Prostate gland (tissue), 2 donors: ENCODE measurements around the gene SERINC3. TPM values are rescaled to one million over a fixed set of nuclear protein-coding genes. Genes with fewer than 3 reads are reported as not detected.

Source experiments
- DNase-seq: peaks from one replicate; pipeline ENCODE4 v3.0.0-alpha.2; 2019; ENCODE audit warnings: low spot score
- H3K27ac ChIP-seq, 2 donors: fragments of 200-600 bp; sonication (generic); 2 replicates each; pipeline ENCODE4 v1.5.1; 2017 to 2019
- H3K27me3 ChIP-seq: fragments of 200-600 bp; sonication (generic); replicated peaks from 2 replicates; pipeline ENCODE4 v1.5.1; 2019; ENCODE audit not compliant: insufficient read depth
- H3K36me3 ChIP-seq, 2 donors: fragments of 200-600 bp; sonication (generic); 1 replicate in 1 of 2; 2 replicates in 1 of 2; pipeline versions ENCODE4 v1.5.1 to v1.8.1; 2017 to 2019
- H3K4me1 ChIP-seq: fragments of 200-600 bp; sonication (generic); replicated peaks from 2 replicates; pipeline ENCODE4 v1.5.1; 2019
- H3K4me3 ChIP-seq, 2 donors: fragments of 200-600 bp; sonication (generic); 2 replicates each; pipeline ENCODE4 v1.5.1; 2017 to 2019
- H3K9me3 ChIP-seq: fragments of 200-600 bp; sonication (generic); 2 replicates; pipeline ENCODE4 v1.5.1; 2017
- CTCF ChIP-seq, 4 experiments: fragments of 200-600 bp in 2 of 4; fragments of 450-650 bp in 2 of 4; sonication (generic) in 2 of 4; IDR thresholded peaks; 1 replicate in 3 of 4; 2 replicates in 1 of 4; pipeline ENCODE4 v1.5.1; 2016 to 2019; ENCODE audit warnings: antibody characterized with exemption in 4 of 4, mild to moderate bottlenecking in 2 of 4, moderate library complexity in 2 of 4
- POLR2A ChIP-seq: fragments of 450-650 bp; IDR thresholded peaks from one replicate; pipeline ENCODE4 v1.6.1; 2016; ENCODE audit warnings: antibody characterized with exemption, mild to moderate bottlenecking
- POLR2AphosphoS5 ChIP-seq: sonication (generic); formaldehyde crosslinking; IDR thresholded peaks from one replicate; pipeline ENCODE4 v1.6.1; 2017; ENCODE audit warnings: antibody characterized with exemption
- WGBS: methylation state at CpG from one replicate; pipeline ENCODE4 v1.1.5; 2018; 5-methylcytosine and 5-hydroxymethylcytosine counted together
- intact Hi-C: fragments of 100-400 bp; cut with DNase I; formaldehyde crosslinking; loops from one replicate; pipeline ENCODE4 v1.14.2; 2022
- total RNA-seq, 2 donors: library from RNA; depleted of rRNA; stranded (reverse); fragments of >200 nt; gene quantifications; one replicate each; pipeline ENCODE4 v1.1.0, GENCODE V29; 2016

Gene SERINC3
- total RNA-seq, 2 donors from 2014 or later: 89.1 to 141 TPM

DNA sequence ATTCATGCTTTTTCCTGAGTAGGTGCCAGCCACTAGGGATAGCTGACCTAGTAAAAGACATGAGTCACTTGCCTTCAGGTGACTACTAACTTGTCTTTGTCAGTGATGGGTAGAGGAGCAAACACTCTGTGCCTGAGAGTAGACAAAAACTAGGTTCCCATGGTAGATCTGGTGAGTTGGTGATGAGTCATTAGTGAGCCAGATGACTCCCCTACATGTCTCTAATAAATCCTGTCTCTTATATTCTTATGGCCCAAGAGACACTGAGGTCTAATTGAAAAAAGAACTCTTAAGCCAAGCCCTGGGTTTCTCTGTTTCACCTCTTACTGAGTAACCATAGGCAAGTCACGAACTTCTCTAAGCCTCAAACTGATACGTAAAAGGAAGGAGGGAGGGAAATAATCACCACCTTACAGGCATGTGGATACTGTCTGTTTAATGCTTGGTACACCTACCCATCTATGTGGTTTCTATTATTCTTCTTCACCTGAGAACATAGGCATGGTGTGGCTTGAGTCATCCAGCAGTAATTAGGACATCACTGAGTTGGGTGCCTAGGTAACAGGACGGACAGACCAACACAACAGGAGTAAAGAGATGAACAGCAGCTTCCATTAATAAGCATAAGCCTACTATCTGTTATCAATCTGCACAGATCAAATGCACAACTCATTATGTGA, 25.9 kb downstream of the SERINC3 start:
- Histone ChIP-seq H3K4me3 (no peak overlapping the region), H3K9me3 (no peaks in the 10 kb centered on the region), H3K36me3 (peaks cover 12 to 19% of the 10 kb centered on the region in 2 donors), H3K4me1 (no peaks in the 10 kb centered on the region), H3K27ac (no peak overlapping the region), H3K27me3 (no peaks in the 10 kb centered on the region)
- 77% methylated on average over 3 of the region's 3 CpGs for WGBS
- DNase-seq: no peak
- intact Hi-C loops: no loop called here
- TF ChIP-seq POLR2A (no peak), POLR2AphosphoS5 (no peak), CTCF (IDR thresholded peaks at IDR 0.05) (no peak)

- H3K9me3 ChIP-seq: no peaks in the 10 kb centered on the region
- DNase-seq: no peak
- TF ChIP-seq CTCF (IDR thresholded peaks at IDR 0.05) (no peak), POLR2A (no peak), POLR2AphosphoS5 (no peak)
- H3K27me3 ChIP-seq: no peaks in the 10 kb centered on the region
- H3K4me3 ChIP-seq: no peak overlapping the region
- peaks cover 5 to 12% of the 10 kb centered on the region in 2 donors for H3K36me3 ChIP-seq
- 89% methylated on average over 1 of the region's 1 CpG for WGBS
- intact Hi-C loops: no loop called here
- H3K4me1 ChIP-seq: no peaks in the 10 kb centered on the region
- no peak overlapping the region for H3K27ac ChIP-seq
These were observed 26.6 kb downstream of the SERINC3 start for GRCh38 chr20:44495257-44495656.

DNA sequence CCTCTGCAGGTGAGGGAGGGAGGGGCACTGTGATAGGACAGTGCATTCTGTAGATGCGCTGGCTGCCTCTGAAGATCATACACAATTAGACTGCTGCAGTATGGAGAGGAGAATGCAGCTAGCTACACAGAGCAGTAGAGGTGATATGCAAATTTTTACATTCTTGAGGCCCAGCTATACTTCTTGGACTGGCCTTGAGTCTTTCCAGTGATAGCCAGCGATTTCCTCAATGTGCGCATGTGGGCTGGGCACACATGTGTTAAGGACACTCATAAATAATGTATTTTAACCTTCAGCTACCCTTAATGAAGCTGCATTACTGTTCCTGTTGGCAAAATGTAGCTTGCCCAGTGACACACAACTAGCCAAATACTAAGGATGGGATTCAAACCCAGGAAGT, 27.2 kb downstream of the SERINC3 start:
- DNase-seq: no peak
- Histone ChIP-seq H3K4me3 (no peak overlapping the region), H3K36me3 (peaks cover 2 to 10% of the 10 kb centered on the region in 2 donors), H3K9me3 (no peaks in the 10 kb centered on the region), H3K27ac (no peak overlapping the region), H3K27me3 (no peaks in the 10 kb centered on the region), H3K4me1 (no peaks in the 10 kb centered on the region)
- WGBS: 85% methylated on average over 3 of the region's 3 CpGs
- intact Hi-C loops: no loop called here
- no peak for TF ChIP-seq POLR2A
- no peak for TF ChIP-seq CTCF (IDR thresholded peaks at IDR 0.05)
- no peak for TF ChIP-seq POLR2AphosphoS5

DNA sequence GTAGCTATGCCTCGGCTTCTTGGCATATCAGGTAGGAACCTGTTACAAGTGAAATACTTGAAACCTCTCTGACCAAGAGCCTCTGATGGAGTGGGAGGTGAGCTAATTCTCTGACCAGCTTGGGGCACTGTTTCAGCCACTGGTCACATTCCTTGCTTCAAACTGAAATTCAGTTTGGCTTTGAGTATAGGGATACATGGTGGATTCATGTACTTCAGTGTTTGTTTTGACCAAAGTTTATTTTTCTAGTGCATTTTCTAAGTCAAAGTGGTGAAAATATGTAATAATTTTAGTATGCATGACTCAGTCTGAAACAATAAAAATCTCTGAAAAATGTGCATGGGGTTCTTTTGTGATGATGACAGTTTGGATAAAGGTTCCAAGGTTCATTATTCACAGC, 27.6 kb downstream of the SERINC3 start:
- Histone ChIP-seq H3K4me3 (no peak overlapping the region), H3K27me3 (no peaks in the 10 kb centered on the region), H3K9me3 (no peaks in the 10 kb centered on the region), H3K27ac (no peak overlapping the region), H3K4me1 (no peaks in the 10 kb centered on the region), H3K36me3 (peaks cover 2 to 13% of the 10 kb centered on the region in 2 donors)
- TF ChIP-seq CTCF (IDR thresholded peaks at IDR 0.05): no peak
- no peak for TF ChIP-seq POLR2AphosphoS5
- TF ChIP-seq POLR2A: no peak
- DNase-seq: no peak
- 81% methylated on average over 1 of the region's 1 CpG for WGBS
- intact Hi-C loops: no loop called here
